Measurements from ENCODE around the gene ZC3H12C. TPM values are rescaled to one million over a fixed set of nuclear protein-coding genes. Genes with fewer than 3 reads are reported as not detected.
"Not testable (repeated sequence)": the region's sequence is repeated elsewhere in the genome, so short reads cannot be mapped to it uniquely, and the experiment has no call there.

Gene ZC3H12C
- total RNA-seq = 24.1 and 25.9 TPM in 2 replicates

GRCh38 chr11:110092515-110093406 lies at the start of gene ZC3H12C:
Gene ZC3H12C (plus strand): TSS chr11:110093392. CDS start chr11:110093412, 20 bp downstream.
- DNase-seq (ENCODE audit: low read depth) = peak; percentile 87

- no peak for DNase-seq (ENCODE audit: low read depth)
Observed at GRCh38 chr11:110044226-110044968, 48.8 kb upstream of the ZC3H12C start.

GRCh38 chr11:110046775-110047380 lies 46.3 kb upstream of the ZC3H12C start:
- DNase-seq (ENCODE audit: low read depth) = no peak

DNA sequence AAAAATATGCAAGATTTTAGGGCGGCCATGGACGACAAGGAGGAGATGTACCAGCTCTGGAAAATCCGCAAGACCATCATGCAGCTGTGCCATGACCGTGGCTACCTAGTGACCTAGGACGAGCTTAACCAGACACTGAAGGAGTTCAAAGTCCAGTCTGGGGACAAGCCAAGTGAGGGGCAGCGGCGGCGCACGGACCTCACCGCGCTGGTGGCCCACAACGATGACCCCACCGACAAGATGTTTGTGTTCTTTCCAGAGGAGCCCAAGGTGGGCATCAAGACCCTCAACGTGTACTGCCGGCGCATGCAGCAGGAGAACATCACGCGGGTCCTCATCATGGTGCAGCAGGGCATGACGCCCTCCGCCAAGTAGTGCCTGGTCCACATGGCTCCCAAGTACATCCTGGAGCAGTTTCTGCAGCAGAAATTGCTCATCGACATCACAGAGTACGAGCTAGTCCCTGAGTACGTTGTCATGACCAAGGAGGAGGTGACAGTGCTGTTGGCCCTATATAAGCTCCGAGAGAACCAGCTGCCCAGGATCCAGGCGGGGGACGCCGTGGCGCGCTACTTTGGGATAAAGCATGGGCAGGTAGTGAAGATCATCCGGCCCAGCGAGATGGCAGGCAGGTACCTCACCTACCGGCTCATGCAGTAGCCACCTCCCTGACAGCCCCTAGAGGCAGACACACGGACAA lies 43.5 kb upstream of the ZC3H12C start:
- no peak for DNase-seq (ENCODE audit: low read depth)

DNA sequence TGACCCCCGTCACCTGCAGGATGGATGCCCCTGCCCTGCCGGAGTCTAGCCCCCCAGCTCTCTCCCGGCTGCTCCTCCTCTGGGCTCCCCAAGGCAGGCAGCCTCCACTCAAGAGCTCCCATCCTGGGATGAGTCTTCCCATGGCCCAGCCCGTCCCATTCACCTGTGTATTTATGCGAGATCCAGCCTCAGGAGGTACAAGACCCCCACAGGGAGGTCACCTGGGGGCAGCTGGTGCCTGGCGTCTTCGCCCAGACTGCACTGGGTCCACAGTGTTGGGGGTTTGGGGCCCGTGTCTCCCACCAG lies 43.0 kb upstream of the ZC3H12C start:
- DNase-seq (ENCODE audit: low read depth) = no peak

GRCh38 chr11:110053848-110054414 lies 39.3 kb upstream of the ZC3H12C start:
- DNase-seq (ENCODE audit: low read depth) = no peak

- DNase-seq (ENCODE audit: low read depth) = no peak
Observed at GRCh38 chr11:110056956-110057355, 36.2 kb upstream of the ZC3H12C start.

- DNase-seq (ENCODE audit: low read depth) = no peak
Observed at GRCh38 chr11:110059706-110060463, 33.3 kb upstream of the ZC3H12C start.

- no peak for DNase-seq (ENCODE audit: low read depth)
Observed at GRCh38 chr11:110061296-110061695, 31.9 kb upstream of the ZC3H12C start.

DNA sequence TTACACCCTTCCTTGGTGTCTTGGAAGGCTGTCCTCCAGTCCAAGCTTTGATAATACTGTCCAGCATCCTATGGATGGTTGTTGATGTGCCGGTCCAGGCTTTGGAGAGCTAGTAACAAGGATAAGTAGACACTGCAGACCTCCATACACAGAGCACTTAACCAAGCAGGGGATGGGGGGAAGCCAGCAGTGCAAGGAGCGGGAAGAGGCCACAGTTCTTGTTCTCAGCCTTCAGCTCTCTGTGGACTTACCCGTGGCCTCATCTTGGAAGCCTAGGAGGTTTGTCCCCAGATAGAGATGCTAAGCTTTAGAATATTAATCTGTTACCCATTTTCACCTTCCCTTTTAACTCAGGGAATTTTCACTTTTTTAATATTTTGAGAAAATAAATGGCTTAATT lies 30.9 kb upstream of the ZC3H12C start:
- DNase-seq (ENCODE audit: low read depth) = no peak

DNA sequence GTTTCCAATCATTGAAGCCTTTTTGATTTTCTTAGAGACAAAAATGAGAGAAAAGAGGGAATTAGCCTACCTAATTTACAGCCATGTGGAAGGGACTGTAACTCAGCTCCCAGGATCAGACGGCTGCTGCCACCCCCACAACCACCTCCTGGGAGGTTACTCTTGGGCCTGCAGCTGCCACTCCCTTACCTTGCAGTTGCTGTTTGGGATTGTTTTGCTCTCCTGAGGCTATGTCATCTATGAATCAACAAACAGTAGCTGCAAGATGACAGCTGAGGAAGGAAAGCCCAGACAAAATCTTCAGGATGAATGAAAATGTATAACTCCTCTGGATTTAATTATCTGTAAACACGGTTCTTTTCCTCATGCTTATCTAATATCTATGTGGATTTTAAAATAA lies 28.0 kb upstream of the ZC3H12C start:
- DNase-seq (ENCODE audit: low read depth) = no peak

GRCh38 chr11:110068001-110068400 lies 25.2 kb upstream of the ZC3H12C start:
- DNase-seq (ENCODE audit: low read depth) = not testable (repeated sequence)

GRCh38 chr11:110069158-110069737 lies 23.9 kb upstream of the ZC3H12C start:
- DNase-seq (ENCODE audit: low read depth) = peak; percentile 73

- no peak for DNase-seq (ENCODE audit: low read depth)
Observed at GRCh38 chr11:110070176-110070575, 23.0 kb upstream of the ZC3H12C start.

GRCh38 chr11:110071197-110071596 lies 22.0 kb upstream of the ZC3H12C start:
- peak; percentile 79 for DNase-seq (ENCODE audit: low read depth)

DNA sequence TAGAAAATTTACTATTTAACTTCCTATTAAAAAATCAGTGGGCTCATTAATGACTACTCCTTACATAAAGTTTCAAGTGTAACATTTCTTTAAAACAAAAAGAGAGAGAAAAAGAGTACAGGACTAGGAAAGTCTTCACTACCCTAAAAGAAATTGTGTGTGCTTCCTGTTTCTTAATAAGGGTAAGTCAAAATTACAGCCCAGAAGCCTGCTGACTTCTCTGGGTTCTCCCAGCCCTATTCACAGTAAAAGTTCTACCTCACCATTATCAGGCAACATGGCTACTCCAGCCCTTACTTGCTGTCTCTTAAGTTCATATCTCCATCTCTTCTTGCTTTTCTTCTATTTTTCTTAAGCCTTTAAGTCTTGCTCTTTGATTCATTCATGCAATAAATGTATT lies 20.3 kb upstream of the ZC3H12C start:
- DNase-seq (ENCODE audit: low read depth) = no peak

DNA sequence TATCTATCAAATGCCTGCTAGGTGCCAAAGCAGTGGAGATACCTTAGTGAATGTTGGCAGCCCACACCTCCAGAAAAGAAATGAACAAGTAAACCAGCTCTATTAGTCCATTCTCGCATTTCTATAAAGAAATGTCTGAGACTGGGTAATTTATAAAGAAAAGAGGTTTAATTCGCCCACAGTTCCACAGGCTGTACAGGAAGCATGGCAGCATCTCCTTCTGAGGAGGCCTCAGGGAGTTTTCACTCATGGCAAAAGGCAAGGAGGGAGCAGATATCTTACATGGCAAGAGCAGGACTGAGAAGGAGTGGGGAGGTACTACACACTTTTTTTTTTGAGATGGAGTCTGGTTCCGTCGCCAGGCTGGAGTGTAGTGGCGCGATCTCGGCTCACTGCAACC lies 18.7 kb upstream of the ZC3H12C start:
- no peak for DNase-seq (ENCODE audit: low read depth)

DNA sequence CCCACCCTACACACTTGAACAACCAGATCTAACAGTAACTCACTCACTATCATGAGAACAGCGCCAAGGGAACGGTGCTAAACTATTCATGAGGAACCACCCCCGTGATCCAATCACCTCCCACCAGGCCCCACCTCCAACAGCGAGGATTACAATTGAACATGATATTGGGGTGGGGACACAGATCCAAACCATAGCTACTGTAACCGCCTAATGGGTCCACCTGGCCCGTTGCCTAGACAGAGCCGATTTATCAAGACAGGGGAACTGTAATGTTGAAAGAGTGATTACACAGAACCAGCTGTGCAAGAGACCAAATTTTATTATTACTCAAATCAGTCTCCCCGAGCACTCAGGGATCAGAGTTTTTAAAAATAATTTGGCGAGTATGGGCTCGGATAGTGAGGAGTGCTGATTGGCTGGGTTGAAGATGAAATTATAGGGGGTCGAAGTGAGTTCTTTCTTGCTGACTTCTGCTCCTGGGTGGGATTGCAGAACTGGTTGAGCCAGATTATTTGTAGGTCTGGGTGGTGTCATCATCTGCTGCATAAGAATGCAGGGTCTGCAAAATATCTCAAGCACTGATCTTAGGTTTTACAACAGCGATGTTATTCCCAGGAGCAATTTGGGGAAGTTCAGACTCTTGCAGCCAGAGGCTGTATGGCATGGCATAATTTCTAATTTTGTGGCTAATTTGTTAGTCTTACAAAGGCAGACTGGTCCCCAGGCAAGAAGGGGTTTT lies 17.9 kb upstream of the ZC3H12C start:
- no peak for DNase-seq (ENCODE audit: low read depth)

GRCh38 chr11:110075847-110076208 lies 17.4 kb upstream of the ZC3H12C start:
- DNase-seq (ENCODE audit: low read depth) = no peak

GRCh38 chr11:110076371-110076965 lies 16.7 kb upstream of the ZC3H12C start:
- peak; percentile 64 for DNase-seq (ENCODE audit: low read depth)
